Measurements from ENCODE around the gene LRRC49.
"Not testable (repeated sequence)": the region's sequence is repeated elsewhere in the genome, so short reads cannot be mapped to it uniquely, and the experiment has no call there.

Gene LRRC49

DNA sequence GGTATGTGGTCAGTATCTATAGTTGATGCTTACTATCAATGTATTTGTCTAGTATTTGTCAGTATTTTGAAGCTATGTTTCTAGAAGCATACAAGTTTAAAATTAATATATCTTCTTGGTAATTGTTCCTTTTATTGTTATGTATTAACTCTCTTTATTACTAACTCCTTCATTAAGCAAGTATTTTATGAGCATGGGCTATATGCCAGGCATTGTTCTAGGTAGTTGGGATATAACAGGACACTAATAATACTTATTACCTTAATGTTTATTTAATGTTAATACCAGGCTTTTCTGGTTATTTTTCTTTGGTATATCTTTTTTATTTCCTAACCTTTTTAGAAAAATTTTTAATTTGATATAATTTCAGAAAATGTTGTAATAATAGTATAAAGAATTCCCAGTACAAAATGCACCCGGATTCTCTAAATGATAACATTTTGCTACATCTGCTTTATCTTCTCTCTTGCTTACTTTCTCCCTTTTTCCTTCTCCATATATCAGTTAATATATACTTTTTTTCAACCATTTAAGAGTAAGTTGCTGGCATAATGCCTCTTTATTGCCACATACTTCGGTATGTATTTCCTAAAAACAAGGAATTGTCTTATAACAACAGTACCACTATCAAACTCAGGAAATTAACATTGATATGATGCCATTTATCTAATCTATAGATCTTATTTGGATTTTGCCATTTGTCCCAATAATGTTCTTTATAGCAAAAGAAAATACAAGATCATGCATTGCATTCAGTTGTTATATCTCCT is 30.9 kb downstream of the LRRC49 start:
- peak; percentile 42 for DNase-seq (ENCODE audit: low read depth)

DNA sequence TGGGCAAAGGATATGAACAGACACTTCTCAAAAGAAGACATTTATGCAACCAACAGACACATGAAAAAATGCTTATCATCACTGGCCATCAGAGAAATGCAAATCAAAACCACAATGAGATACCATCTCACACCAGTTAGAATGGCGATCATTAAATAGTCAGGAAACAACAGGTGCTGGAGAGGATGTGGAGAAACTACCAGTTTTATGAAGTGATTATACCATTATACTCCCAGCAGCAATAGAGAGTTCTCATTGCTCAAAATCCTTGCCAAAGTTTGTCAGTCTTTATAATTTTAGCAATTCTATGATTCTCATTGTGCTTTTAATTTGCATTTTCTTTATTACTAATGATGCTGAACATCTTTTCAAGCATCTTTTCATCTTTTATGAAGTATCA is 34.3 kb downstream of the LRRC49 start:
- DNase-seq (ENCODE audit: low read depth): not testable (repeated sequence)

DNA sequence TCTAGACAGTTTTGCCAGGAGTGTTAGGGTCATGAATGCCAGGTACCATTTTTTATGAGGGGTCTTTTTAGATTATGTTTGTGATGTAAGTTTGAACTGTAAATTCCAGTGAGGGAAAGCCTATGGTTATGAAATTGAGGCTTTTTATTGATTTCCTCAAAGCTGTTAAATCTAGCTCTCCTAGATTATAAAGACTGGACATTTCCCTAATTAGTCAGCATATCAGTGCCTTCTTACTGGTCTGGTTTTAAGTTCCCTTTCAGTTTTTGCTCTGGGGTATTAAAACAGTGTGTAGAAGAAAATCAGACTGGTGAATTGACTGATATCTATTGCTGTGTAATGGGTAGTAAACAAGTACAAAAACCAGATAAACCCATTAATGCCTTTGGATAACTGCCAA is 39.2 kb downstream of the LRRC49 start:
- no peak for DNase-seq (ENCODE audit: low read depth)

DNA sequence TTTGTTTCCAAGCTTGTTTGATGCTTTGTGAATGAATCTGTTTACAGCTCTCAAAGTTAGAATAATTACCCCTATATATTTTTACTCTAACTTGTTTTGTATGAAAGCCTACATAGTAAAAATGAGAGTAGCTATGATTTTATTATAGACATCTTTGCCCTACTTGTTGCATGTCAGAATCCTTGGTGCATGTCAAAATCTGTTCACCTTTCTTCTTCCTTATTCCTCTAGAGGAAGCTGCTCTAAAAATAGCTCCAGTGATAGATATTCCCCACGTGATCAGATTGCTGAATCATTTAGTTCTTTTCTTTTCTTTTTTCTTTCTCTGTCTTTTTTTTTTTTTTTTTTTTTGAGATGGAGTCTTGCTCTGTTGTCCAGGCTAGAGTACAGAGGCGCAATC is 39.8 kb downstream of the LRRC49 start:
- no peak for DNase-seq (ENCODE audit: low read depth)

DNA sequence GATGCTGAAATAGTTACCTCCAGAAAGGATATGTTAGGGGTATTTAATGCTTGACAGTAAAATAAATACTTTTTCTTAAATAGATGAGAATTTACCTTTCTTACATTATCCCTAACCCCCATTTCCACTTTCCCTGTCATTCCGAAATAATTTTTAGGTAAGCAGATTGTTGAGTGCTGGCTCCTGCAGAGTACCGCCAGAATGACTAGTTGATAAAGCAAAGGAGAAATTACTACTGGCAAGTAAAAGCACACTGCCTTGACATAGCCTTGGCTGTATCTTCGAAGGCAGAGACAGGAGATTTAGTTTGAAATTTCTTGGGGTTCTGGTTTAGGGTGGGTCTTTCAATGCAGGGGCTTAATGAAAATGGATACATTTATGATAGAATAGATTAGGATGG is 40.8 kb downstream of the LRRC49 start:
- DNase-seq (ENCODE audit: low read depth): no peak

DNA sequence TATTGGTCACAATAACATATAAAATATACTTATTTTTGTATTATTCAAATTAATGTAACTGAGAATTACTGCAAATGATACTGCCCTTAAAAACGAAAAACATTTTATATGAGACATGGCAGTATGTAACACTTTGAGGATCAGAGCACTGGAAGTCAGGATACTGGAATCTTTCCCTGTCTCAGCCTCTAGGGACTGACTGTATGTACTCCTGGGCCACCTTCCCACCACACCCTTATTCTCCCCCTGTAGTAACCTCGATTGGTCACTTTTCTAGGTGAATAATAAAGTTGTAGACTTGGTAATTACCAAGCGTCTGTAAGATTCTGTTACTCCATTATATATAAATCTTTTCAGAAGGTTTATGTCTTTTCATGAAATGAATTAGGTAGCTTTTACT is 43.0 kb downstream of the LRRC49 start:
- DNase-seq (ENCODE audit: low read depth): no peak

DNA sequence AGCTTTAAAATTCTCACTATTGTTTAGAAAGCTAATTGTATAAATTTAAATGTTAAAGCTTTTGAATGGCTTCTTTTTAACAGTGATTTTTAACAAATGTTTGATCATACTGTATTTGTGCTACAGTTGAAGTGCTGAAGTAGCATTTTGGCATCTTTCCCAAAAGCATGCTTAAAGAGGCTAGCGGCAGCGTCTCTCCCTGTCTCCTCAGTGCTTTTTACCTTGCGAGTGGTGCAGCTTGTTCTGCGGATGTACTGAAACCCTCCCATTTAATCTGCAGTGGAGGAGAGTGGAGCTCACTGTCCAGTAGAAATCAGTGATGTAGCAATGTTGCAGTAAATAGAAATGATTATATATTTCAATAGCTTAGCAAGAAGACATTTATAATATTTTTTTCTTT is 43.7 kb downstream of the LRRC49 start:
- peak; percentile 32 for DNase-seq (ENCODE audit: low read depth)

DNA sequence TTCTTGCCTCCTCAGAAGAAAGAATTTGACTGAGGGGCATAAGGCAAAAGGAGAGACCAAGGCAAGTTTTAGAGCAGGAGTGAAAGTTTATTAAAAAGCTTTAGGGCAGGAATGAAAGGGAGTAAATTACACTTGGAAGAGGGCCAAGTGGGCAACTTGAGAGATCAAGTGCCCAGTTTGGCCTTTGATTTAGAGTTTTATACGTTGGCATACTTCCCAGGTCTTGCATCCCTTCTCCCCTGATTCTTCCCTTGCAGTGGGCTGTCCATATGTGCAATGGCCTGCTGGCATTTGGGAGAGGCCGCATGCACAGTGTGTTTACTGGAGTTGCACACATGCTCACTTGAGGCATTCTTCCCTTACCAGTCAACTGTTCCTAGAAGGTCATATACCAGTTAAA is 50.7 kb downstream of the LRRC49 start:
- not testable (repeated sequence) for DNase-seq (ENCODE audit: low read depth)

DNA sequence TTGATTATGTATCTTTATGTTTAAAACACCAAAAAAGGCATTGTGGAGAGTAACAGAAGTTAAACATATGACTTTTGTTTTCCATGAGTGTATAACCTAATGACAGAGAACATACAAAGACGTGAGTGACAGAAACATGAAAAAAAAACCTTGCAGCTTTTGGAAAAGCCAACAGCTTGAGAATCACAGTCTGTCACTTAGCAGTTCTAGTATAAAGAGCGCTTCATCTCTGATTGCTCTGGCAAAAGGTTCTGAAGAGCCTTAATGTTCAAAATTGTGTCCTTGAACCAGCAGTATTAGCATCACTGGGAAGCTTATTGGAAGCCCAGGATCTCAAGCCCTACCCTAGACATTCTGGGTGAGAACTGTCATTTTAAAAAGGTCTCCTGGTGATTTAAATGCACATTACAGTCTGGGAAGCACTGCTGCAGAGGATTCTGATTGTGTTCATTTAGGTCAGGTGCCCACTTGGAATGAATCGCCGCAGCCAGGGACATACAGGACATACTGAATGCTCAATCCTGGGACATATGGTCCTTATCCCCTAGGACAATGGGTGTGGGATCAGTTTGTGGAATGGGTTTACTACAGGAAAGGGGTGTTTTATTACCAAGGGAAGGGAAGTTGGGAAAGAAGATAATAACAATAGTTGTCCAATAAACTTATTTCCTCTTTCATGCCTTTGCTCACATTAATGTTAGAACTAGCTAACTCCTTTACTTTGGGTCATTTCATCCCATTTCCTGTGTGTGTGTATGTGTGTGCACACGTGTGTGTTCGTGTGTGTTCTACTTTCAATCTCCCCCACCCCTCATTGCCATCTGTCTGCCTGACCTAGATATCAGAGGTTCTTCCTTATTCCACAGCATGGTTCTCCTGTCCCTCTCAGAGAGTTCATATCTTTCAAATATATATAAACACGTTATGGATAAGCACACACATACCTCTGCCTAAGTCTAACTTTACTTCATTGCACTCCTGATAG is 55.0 kb downstream of the LRRC49 start:
- no peak for DNase-seq (ENCODE audit: low read depth)

DNA sequence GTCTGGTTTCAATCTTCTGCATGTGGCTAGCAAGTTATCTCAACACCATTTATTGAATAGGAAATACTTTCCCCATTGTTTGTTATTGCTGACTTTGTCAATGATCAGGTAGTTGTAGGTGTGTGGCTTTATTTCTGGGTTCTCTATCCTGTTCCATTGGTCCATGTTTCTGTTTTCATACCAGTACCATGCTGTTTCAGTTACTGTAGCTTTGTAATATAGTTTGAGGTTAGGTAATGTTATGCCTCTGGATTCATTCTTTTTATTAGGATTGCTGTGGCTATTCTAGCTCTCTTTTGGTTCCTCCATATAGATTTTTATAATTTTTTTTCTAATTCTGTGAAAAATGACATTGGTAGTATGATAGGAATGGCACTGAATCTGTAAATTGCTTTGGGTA is 58.3 kb downstream of the LRRC49 start:
- DNase-seq (ENCODE audit: low read depth): no peak

DNA sequence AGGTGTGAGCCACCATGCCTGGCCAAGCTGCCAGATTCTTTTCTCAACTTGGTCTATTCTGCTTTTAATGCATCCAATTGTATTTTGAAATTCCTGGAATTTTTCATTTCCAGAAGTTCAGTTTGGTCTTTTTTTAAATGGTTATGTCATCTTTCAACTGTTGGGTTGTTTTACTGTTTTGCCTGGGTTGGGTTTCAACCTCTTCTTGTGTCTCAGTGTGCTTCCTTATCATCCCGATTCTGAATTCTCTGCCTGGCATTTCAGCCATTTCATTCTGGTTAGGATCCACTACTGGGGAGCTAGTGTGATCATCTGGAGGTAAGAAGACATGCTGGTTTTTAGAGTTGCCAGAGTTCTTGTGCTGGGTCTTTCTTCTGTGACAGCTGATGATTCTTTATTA is 61.5 kb downstream of the LRRC49 start:
- no peak for DNase-seq (ENCODE audit: low read depth)

DNA sequence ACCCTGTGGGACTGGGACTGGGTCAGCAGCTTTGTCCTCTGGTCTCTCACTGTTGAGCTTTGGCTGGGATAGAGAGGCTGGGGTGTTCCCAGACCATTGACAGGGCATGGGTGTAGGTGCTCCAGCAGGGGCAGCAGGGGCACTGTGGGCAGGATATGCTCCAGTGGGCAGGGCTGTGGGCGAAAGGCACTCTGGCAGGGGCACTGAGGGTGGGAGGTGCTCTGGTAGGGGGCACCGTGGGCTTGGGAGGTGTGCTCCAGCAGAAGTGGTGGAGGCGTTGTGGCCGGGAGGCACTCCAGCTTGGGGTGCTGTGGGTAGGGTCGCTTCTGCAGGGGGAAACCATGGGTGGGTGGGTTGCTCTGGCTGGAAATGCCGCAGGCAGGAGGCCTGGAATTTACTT is 62.1 kb downstream of the LRRC49 start:
- DNase-seq (ENCODE audit: low read depth): no peak

DNA sequence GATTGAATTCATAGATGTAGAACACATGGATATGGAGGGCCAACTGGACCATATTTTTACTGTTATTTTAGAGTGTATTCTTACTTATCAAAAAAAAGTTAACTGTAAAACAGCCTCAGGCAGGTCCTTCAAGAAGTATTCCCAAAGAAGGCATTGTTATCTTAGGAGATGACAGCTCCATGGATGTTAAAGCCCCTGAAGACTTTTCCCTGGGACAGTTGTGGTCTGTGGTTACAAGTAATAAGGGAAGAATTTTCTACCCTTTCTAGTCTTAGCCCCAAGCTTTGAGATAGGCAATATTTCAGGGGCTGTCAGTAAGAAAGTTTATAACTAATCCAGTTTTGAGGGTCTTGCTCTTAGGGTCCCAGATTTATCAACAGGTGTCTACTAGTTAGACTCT is 62.5 kb downstream of the LRRC49 start:
- DNase-seq (ENCODE audit: low read depth): peak; percentile 6

DNA sequence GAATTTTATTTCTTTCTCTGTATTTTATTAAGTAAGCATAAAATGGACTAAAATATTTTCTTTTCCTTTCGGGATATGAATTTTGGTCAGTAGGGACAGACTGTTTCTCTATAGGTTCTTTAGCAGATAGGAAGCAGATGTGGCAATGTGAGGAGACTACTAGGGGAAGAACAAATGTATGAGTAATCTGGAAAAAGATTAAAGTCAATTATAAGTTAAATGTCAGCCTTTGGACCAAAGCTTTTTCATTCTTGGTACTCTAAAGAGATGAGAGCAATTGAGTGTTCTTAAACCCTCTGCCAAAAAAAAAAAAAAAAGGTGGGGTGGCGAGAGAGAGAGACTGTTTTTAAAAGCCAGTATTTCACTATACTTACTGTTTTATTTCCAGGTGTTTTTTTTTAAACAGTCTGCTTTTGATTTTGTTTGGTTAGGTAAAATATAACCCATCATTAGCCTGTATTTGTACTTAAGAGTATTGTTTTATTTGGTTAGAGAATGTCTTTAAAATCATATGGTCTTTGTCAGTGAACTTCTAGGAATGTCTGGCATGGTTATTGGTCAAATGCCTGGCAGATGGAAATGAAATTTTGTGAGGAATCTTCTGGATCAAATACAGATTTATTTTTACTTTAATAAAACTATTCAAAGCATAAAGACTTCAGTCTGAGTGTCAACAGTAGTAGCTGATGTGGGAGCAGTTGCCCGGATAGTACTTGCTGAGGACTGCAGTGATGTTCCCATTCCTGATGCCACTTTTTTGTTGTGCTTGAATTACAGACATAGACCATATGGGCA is 63.8 kb downstream of the LRRC49 start:
- peak; percentile 34 for DNase-seq (ENCODE audit: low read depth)

DNA sequence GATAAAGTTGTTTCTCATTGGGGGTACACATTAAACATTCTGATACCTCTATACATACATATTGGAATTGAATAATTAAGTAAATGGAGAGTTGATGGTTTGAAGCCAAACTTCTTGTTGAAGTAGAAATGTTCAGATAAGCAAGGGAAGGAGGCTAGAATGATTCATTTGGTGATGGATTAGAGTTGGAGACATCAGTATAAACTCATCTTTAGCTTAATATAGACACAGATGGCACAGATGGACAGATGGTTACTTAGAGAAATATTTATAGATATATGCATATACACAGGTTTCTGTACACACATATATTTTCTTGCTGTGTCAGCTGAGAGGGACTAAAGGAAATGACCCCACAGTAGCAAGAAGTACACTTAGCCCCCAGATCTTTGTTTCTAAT is 69.5 kb downstream of the LRRC49 start:
- DNase-seq (ENCODE audit: low read depth): no peak

DNA sequence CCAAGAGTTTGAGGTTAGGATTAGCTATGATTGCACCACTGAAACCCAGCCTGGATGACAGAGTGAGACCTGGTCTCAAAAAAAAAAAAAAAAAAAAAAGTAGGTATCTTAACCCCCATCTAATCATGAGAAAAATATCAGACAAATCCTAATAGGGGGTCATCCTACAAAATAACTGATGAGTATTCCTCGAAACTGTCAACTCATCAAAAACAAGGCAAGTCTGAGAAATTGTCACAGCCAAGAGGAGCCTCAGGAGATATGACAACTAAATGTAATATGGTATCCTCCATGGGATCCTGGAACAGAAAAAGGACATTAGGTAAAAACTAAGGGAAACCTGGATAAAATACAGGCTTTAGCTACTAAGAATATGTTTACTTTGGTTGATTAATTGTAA is 70.6 kb downstream of the LRRC49 start:
- no peak for DNase-seq (ENCODE audit: low read depth)

DNA sequence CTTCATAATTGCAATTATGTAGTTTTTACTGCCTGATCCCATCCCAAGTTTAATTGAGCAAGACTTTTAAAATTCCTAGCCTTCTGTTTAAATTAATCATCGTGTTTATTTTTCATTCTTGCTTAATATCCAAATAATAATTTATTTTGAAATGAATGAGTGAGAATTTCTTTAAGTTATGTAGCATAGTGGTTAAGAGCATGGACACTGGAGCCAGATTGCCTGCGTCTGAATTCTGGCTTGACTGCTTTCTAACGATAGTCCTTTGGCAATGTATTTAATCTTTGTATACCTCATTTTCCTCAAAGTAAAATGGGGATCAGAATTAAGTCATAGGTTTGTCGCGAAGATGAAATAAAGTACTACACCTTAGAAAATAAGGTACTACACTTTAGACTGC is 71.4 kb downstream of the LRRC49 start:
- DNase-seq (ENCODE audit: low read depth): no peak

DNA sequence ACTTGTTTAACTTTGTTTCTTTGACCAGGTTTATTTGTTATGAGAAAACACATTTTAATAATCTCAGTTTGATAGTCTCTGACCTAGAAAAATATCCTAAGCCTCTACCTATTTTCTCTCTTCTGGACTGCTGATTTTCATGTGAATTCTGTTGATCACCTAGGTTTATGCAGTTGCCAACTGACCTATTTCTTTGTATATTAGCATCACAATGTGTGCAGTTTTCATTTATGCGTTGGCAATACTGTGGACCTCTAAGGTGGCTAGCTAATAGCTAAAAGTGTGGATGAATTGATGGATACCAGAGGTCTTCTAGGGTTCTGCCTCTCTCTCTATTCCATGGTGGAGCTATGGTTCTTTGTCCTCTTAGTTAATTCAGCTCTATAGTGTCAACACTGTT is 72.1 kb downstream of the LRRC49 start:
- DNase-seq (ENCODE audit: low read depth): no peak

DNA sequence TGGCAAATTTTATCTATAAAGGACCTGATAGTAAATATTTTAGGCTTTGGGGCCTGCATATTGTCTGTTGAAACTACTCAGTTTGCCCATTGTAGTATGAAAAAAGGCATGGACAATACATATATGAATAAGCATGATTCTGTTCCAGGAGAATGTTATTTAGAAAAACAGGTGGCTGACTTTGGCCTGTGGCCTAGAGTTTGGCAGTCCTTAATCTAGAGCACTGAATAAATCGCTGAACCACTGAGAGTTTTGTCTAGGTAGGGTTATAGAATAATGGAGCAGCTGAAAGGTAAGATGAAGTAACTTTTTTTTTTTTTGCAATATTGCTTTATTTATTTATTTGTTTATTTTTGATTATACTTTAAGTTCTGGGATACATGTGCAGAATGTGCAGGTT is 75.0 kb downstream of the LRRC49 start:
- no peak for DNase-seq (ENCODE audit: low read depth)

DNA sequence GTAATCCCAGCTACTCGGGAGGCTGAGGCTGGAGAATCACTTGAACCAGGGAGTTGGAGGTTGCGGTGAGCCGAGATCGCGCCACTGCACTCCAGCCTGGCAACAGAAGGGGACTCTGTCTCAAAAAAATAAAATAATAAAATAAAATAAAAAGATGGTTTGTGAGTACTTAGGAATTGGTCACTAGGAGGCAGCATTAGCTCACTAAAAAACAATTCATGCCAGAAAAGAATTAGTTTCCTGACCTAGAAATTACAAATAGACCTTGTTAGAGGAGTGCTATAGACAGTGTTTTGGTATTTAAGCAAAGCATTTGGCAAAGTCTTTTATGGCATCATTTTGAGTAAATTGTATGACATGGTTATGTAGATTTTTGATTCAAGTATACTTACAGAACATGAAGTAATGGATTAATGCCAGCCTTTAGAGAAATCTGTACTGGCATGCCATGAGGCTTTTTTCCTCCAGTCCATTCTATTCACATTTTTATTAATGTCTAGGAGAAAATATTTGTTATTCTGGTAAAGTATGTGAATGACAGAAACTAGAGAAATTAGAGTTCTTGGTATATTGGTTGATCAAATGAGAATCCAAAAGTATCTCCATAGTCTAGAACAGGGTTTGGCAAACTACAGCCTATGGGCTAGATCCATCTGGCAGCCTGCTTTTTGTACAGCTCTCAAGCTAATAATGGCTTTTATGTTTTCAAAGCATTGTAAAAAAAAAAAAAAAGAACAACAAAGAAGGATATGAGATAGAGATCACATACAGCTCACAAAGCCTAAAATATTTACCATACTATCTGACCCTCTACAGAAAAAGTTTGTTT is 81.6 kb downstream of the LRRC49 start:
- DNase-seq (ENCODE audit: low read depth): peak; percentile 71

DNA sequence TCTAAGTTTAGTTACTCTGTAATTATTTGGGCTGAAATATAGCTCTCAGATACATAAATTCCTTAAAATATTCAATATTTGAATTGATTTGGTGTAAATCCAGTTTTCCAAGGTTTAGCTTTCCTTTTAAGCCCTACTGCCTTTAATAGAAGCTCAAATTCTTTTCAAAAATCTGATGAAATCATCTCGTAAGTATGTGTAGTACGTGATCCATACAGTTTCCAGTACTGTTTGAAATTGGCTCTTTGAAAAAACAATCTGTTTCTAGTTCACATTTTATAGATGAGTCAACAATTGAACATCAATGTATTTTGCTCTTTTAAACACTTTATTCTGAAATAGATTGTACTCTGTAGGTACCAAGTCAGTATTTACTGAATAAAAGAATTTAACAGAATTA is 84.2 kb downstream of the LRRC49 start:
- peak; percentile 72 for DNase-seq (ENCODE audit: low read depth)
